Measurements from ENCODE around the gene MAP4K2. TPM values are rescaled to one million over a fixed set of nuclear protein-coding genes. Genes with fewer than 3 reads are reported as not detected.

Gene MAP4K2
- total RNA-seq, 4 donors from 2014 or later, result 3.3 to 34.7 (median 20.3) TPM

DNA sequence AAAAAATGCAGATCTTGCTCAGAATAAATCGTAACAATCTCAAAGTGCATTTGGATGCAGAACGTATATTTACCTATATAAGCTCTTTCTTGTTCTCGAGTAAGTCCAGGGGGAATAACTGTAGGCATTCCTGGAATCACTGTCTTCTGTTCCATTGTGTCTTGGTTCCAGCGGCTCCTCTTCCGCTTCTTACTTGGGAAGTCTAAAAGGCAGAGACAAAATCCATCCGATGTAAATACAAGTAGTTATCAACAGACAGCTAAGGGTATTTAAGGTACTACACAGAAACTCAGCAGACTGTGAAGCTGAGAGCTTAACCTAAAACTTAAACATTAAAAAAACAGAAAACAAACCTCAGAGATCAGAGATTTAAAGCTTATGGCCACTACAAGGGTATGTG is 26.6 kb downstream of the MAP4K2 start:
- no peak for DNase-seq
- peak overlapping the region in 1 of 4 donors; percentile 100 for H3K27ac ChIP-seq
- no peaks in the 10 kb centered on the region for H3K27me3 ChIP-seq
- peaks cover 0 to 53% (median 0%) of the 10 kb centered on the region in 3 donors for H3K36me3 ChIP-seq
- peaks cover 0 to 43% (median 32%) of the 10 kb centered on the region in 4 donors for H3K4me1 ChIP-seq
- H3K9me3 ChIP-seq, result no peaks in the 10 kb centered on the region
- TF ChIP-seq POLR2A (IDR thresholded peaks at IDR 0.05), result no peak
- TF ChIP-seq CTCF (IDR thresholded peaks at IDR 0.05), result no peak
- peak overlapping the region in 2 of 4 donors; percentile 74 to 99 for H3K4me3 ChIP-seq

GRCh38 chr11:64774144-64774543 is 28.9 kb downstream of the MAP4K2 start:
- Histone ChIP-seq H3K4me1 (peaks cover 0 to 43% (median 34%) of the 10 kb centered on the region in 4 donors), H3K36me3 (peaks cover 4 to 75% (median 5%) of the 10 kb centered on the region in 3 donors), H3K4me3 (no peak overlapping the region), H3K27ac (no peak overlapping the region), H3K9me3 (no peaks in the 10 kb centered on the region), H3K27me3 (no peaks in the 10 kb centered on the region)
- TF ChIP-seq POLR2A (IDR thresholded peaks at IDR 0.05) (no peak), CTCF (IDR thresholded peaks at IDR 0.05) (no peak)
- DNase-seq, result no peak

- Histone ChIP-seq H3K9me3 (no peaks in the 10 kb centered on the region), H3K27ac (peak overlapping the region in 2 of 4 donors; percentile 19 to 65), H3K4me3 (no peak overlapping the region), H3K4me1 (peaks cover 0 to 43% (median 41%) of the 10 kb centered on the region in 4 donors), H3K36me3 (peaks cover 5 to 92% (median 7%) of the 10 kb centered on the region in 3 donors), H3K27me3 (no peaks in the 10 kb centered on the region)
- TF ChIP-seq POLR2A (IDR thresholded peaks at IDR 0.05), result no peak
- no peak for TF ChIP-seq CTCF (IDR thresholded peaks at IDR 0.05)
- no peak for DNase-seq
Observed at GRCh38 chr11:64772303-64773018, 30.6 kb downstream of the MAP4K2 start.

GRCh38 chr11:64771861-64772260 is 31.2 kb downstream of the MAP4K2 start:
- DNase-seq, result no peak
- TF ChIP-seq POLR2A (IDR thresholded peaks at IDR 0.05), result no peak
- no peak for TF ChIP-seq CTCF (IDR thresholded peaks at IDR 0.05)
- Histone ChIP-seq H3K4me3 (no peak overlapping the region), H3K27ac (peak overlapping the region in 2 of 4 donors; percentile 19 to 65), H3K36me3 (peaks cover 8 to 98% (median 11%) of the 10 kb centered on the region in 3 donors), H3K27me3 (no peaks in the 10 kb centered on the region), H3K4me1 (peaks cover 0 to 44% (median 38%) of the 10 kb centered on the region in 4 donors), H3K9me3 (no peaks in the 10 kb centered on the region)

DNA sequence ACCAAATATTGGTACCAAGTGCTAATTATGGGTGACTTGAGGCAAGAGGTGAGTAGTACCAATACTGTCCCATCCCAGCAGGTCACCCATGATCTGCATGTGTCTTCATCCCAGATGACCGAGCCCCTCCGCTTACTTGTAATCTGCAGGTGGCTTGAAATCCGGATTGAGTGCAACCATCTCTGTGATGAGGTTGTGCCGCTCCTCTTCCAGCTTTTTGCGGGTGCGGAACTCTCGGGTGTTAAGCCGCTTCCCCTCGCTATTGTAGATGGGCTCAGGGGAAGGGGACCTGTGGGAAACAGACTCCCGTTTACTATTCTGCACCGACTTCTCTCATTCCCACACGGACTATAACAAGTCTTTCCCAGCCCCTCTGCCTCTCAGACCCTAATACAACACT is 32.9 kb downstream of the MAP4K2 start:
- peaks cover 0 to 37% (median 29%) of the 10 kb centered on the region in 4 donors for H3K4me1 ChIP-seq
- no peaks in the 10 kb centered on the region for H3K27me3 ChIP-seq
- H3K36me3 ChIP-seq, result peaks cover 8 to 100% (median 13%) of the 10 kb centered on the region in 3 donors
- DNase-seq, result no peak
- TF ChIP-seq CTCF (IDR thresholded peaks at IDR 0.05) (no peak), POLR2A (IDR thresholded peaks at IDR 0.05) (no peak)
- no peak overlapping the region for H3K4me3 ChIP-seq
- no peak overlapping the region for H3K27ac ChIP-seq
- no peaks in the 10 kb centered on the region for H3K9me3 ChIP-seq
